HG02970 (cell line): Measurements from ENCODE around the gene RABGAP1.

Source experiments
- ATAC-seq: cut with Tn5 transposase; IDR thresholded peaks from one replicate; pipeline ENCODE4 v1.9.1; 2021; ENCODE audit warnings: mild to moderate bottlenecking, moderate library complexity, moderate number of reproducible peaks; ENCODE audit not compliant: unreplicated experiment, low FRiP score

Gene RABGAP1

DNA sequence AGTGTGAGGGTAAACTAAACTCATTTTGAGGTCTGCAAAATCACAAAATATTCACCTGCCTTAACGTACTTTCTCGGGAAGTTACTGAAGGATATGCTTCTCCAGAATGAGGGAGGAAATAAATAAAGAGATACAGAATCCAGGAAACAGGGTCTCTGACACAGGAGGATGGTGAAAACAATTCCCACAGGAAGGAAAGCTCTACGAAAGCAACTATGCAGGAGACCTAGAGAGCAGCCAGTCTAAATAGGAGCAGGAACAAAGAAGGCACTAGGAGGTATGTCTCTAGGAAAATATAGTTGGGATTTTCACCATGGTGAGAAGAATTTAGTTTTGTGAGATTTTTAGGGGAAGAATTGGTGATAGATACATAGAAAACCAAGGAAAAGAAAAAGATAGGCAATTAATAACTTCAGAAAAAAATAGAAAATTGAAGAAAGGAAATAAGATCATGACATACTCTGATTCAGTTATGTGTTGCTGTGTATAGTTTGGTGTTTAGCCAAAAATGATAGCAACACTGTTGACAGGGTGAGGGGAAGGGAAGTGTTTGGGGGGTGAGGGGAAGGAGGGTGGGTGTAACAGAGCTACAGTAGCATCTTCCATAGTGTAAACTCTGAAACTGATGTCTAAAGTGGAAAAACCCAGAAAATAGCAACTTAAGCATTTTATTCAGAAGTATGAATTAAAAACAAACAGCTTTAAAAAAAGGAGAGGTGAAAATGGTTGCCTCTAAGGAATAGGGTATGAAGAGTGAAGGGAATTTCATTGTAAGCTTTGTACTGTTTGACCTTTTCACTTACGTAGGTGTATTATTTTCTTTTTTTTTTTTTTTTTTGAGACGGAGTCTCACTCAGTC is 102.5 kb downstream of the RABGAP1 start:
- no peak for ATAC-seq

DNA sequence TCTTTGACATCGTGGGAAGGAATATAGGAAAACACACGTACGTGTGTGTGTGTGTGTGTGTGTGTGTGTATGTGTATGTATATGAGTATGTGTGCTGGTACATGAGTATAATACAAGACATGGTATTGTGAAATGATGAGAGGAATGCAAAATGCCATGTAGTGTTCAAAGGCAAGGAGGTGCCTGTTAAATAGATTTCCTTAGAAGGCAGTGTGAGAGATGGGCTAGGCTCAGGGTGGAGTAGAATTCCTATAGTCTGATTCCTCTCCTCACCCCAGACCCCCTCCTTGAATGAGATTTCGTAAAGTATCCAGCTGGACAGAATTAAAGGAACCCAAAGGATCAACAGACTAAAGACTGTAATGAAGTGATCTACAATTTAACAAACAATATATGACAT is 103.8 kb downstream of the RABGAP1 start:
- no peak for ATAC-seq

- ATAC-seq, result no peak
Measured at GRCh38 chr9:123046406-123047195, 105.8 kb downstream of the RABGAP1 start.

GRCh38 chr9:123048748-123049147 is 107.9 kb downstream of the RABGAP1 start:
- no peak for ATAC-seq

- ATAC-seq, result no peak
Measured at GRCh38 chr9:123049589-123050222, 108.9 kb downstream of the RABGAP1 start.

GRCh38 chr9:123053046-123053445 is 112.2 kb downstream of the RABGAP1 start:
- no peak for ATAC-seq

GRCh38 chr9:123053711-123054110 is 112.9 kb downstream of the RABGAP1 start:
- ATAC-seq, result no peak

- no peak for ATAC-seq
Measured at GRCh38 chr9:123058834-123059233, 118.0 kb downstream of the RABGAP1 start.

- no peak for ATAC-seq
Measured at GRCh38 chr9:123059472-123060220, 118.8 kb downstream of the RABGAP1 start.

GRCh38 chr9:123061216-123061615 is 120.4 kb downstream of the RABGAP1 start:
- no peak for ATAC-seq

DNA sequence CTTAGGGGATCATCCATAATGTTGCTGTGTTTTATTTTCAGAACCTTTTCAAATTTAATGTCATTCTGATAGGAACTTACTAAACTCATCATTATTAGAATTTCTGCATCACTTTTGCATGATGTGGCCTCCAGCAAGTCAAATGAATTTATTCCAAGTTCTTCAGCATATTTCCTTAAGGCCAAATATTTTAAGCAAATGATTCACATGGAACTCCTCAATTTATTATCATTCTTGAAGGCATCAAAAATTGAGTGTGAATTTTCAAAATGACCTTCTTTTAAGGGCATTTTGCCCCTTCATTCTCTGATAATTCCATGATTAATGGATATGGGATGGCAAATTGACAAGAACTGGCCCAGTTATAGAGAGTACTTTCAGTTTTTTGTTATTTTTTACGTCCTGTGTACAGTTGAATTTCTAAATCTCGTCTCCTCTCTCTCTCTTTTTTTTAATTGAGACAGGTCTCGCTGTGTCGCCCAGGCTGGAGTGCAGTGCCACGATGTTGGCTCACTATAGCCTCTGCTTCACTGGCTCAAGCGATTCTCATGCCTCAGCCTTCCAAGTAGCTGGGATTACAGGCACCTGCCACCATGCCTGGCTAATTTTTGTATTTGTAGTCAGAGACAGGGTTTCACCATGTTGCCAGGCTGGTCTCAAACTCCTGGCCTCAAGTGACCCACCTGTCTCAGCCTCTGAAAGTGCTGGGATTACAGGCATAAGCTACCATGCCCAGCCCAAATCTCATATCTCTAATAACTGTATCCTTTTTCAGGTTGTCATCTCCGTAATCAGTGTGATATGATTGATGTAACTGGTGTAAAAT is 121.7 kb downstream of the RABGAP1 start:
- no peak for ATAC-seq

DNA sequence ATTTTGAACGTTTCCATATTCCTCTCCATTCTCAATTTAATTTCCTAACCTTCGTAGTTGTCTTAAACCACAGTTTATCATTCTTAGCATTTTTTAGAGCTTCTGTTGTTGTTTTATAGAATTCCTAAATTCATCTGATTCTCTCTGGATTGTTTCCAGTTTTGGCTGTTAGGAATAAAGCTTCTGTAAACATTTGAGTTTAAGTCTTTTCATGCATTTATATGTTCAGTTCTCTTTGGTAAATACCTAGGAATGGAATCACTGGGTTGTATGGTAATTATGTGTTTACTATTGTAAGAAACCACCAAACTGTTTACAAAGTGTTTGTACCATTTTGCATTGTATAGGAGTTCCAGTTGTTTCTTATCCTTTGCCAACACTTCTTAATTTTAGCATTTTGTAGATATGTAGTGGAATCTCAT is 122.4 kb downstream of the RABGAP1 start:
- ATAC-seq, result no peak

GRCh38 chr9:123063896-123064295 is 123.1 kb downstream of the RABGAP1 start:
- no peak for ATAC-seq

GRCh38 chr9:123064716-123065115 is 123.9 kb downstream of the RABGAP1 start:
- ATAC-seq, result no peak

- ATAC-seq, result no peak
Measured at GRCh38 chr9:123065196-123065595, 124.4 kb downstream of the RABGAP1 start.

- no peak for ATAC-seq
Measured at GRCh38 chr9:123067136-123067535, 126.3 kb downstream of the RABGAP1 start.

GRCh38 chr9:123069010-123069481 is 128.2 kb downstream of the RABGAP1 start:
- no peak for ATAC-seq

GRCh38 chr9:123070198-123070597 is 129.4 kb downstream of the RABGAP1 start:
- ATAC-seq, result no peak

- ATAC-seq, result no peak
Measured at GRCh38 chr9:123072407-123072995, 131.7 kb downstream of the RABGAP1 start.
